GM15510 (cell line): Measurements from ENCODE around the gene MARCHF6.

Source experiments
- POLR2A ChIP-seq: IDR thresholded peaks from 3 replicates; pipeline ENCODE4 v1.6.1; 2011; ENCODE audit warnings: borderline replicate concordance; ENCODE audit not compliant: insufficient read length; ENCODE audit errors: extremely low read depth

Gene MARCHF6

GRCh38 chr5:10319202-10319851 is 34.2 kb upstream of the MARCHF6 start:
- TF ChIP-seq POLR2A: no peak

- TF ChIP-seq POLR2A: no peak
Observed at GRCh38 chr5:10320793-10321192, 32.7 kb upstream of the MARCHF6 start.

- TF ChIP-seq POLR2A: no peak
Observed at GRCh38 chr5:10321882-10322281, 31.6 kb upstream of the MARCHF6 start.

GRCh38 chr5:10323588-10324488 is 29.7 kb upstream of the MARCHF6 start:
- no peak for TF ChIP-seq POLR2A

GRCh38 chr5:10324518-10325370 is 28.8 kb upstream of the MARCHF6 start:
- no peak for TF ChIP-seq POLR2A

- TF ChIP-seq POLR2A: no peak
Observed at GRCh38 chr5:10328323-10328722, 25.2 kb upstream of the MARCHF6 start.

- no peak for TF ChIP-seq POLR2A
Observed at GRCh38 chr5:10329446-10329819, 24.1 kb upstream of the MARCHF6 start.

GRCh38 chr5:10329820-10330481 is 23.5 kb upstream of the MARCHF6 start:
- no peak for TF ChIP-seq POLR2A

GRCh38 chr5:10330511-10331230 is 22.8 kb upstream of the MARCHF6 start:
- no peak for TF ChIP-seq POLR2A

GRCh38 chr5:10331341-10331796 is 22.1 kb upstream of the MARCHF6 start:
- no peak for TF ChIP-seq POLR2A

GRCh38 chr5:10332301-10332700 is 21.2 kb upstream of the MARCHF6 start:
- TF ChIP-seq POLR2A: no peak

GRCh38 chr5:10333154-10334006 is 20.1 kb upstream of the MARCHF6 start:
- no peak for TF ChIP-seq POLR2A

GRCh38 chr5:10334831-10335230 is 18.7 kb upstream of the MARCHF6 start:
- TF ChIP-seq POLR2A: no peak
